GM21390 (cell line): ENCODE data around the gene MARCHF3.
"Not testable (repeated sequence)": the region's sequence is repeated elsewhere in the genome, so short reads cannot be mapped to it uniquely, and the experiment has no call there.

ENCODE experiments used
- ATAC-seq: cut with Tn5 transposase; IDR thresholded peaks from one replicate; pipeline ENCODE4 v1.9.1; 2021; ENCODE audit not compliant: unreplicated experiment

Gene MARCHF3

GRCh38 chr5:126921241-126922091 lies 108.9 kb downstream of the MARCHF3 start:
- ATAC-seq = no peak

GRCh38 chr5:126920291-126920690 lies 110.1 kb downstream of the MARCHF3 start:
- no peak for ATAC-seq

- no peak for ATAC-seq
These were observed 110.8 kb downstream of the MARCHF3 start for GRCh38 chr5:126919566-126919965.

GRCh38 chr5:126918615-126918957 lies 111.8 kb downstream of the MARCHF3 start:
- ATAC-seq = no peak

GRCh38 chr5:126917918-126918614 lies 112.3 kb downstream of the MARCHF3 start:
- no peak for ATAC-seq

- no peak for ATAC-seq
These were observed 114.9 kb downstream of the MARCHF3 start for GRCh38 chr5:126915496-126915895.

GRCh38 chr5:126914801-126915436 lies 115.4 kb downstream of the MARCHF3 start:
- no peak for ATAC-seq

- ATAC-seq = no peak
These were observed 117.7 kb downstream of the MARCHF3 start for GRCh38 chr5:126912616-126913200.

GRCh38 chr5:126911986-126912385 lies 118.4 kb downstream of the MARCHF3 start:
- ATAC-seq = no peak

- ATAC-seq = no peak
These were observed 120.5 kb downstream of the MARCHF3 start for GRCh38 chr5:126909856-126910255.

GRCh38 chr5:126904407-126904806 lies 126.0 kb downstream of the MARCHF3 start:
- ATAC-seq = not testable (repeated sequence)

GRCh38 chr5:126900796-126901195 lies 129.6 kb downstream of the MARCHF3 start:
- no peak for ATAC-seq

GRCh38 chr5:126899476-126899875 lies 130.9 kb downstream of the MARCHF3 start:
- ATAC-seq = no peak

- ATAC-seq = no peak
These were observed 132.3 kb downstream of the MARCHF3 start for GRCh38 chr5:126897851-126898630.

GRCh38 chr5:126896170-126896702 lies 134.1 kb downstream of the MARCHF3 start:
- no peak for ATAC-seq

- not testable (repeated sequence) for ATAC-seq
These were observed 134.6 kb downstream of the MARCHF3 start for GRCh38 chr5:126895712-126896111.

- not testable (repeated sequence) for ATAC-seq
These were observed 139.9 kb downstream of the MARCHF3 start for GRCh38 chr5:126890414-126890813.

GRCh38 chr5:126888175-126888574 lies 142.2 kb downstream of the MARCHF3 start:
- ATAC-seq = no peak

- ATAC-seq = no peak
These were observed 146.0 kb downstream of the MARCHF3 start for GRCh38 chr5:126884269-126884819.
